ENCODE measurements around the gene ETV6. TPM values are rescaled to one million over a fixed set of nuclear protein-coding genes. Genes with fewer than 3 reads are reported as not detected.

The ETV6 gene
- total RNA-seq, 1 experiment from 2014 or later = 17.2 TPM

- TF ChIP-seq SIN3A (IDR thresholded peaks at IDR 0.05; ENCODE audit: borderline replicate concordance, insufficient read depth, low read depth, low read length) (no peak), TCF7L2 (IDR thresholded peaks at IDR 0.05; ENCODE audit: low read depth, low read length) (no peak), POLR2AphosphoS5 (IDR thresholded peaks at IDR 0.05; ENCODE audit: low read depth, low read length) (no peak), CTCF (IDR thresholded peaks at IDR 0.05) (no peak), REST (IDR thresholded peaks at IDR 0.05; ENCODE audit: insufficient read depth in 1 of 2, low read depth in 2 of 2, low read length in 1 of 2) (no peak)
- Histone ChIP-seq H3K4me1 (ENCODE audit: control insufficient read depth, insufficient read depth, low read length) (peaks cover 7% of the 10 kb centered on the region; the same call in 1 of the 2 replicates), H3K36me3 (ENCODE audit: control insufficient read depth, insufficient read depth, low read length) (no peaks in the 10 kb centered on the region), H3K27me3 (ENCODE audit: control insufficient read depth, insufficient read depth, low read length) (no peaks in the 10 kb centered on the region), H3K27ac (ENCODE audit: low read length) (no peak overlapping the region), H3K9me3 (ENCODE audit: control insufficient read depth, insufficient read depth, low read depth, low read length) (no peaks in the 10 kb centered on the region), H3K4me3 (ENCODE audit: low read depth in 2 of 2, low read length in 2 of 2) (no peak overlapping the region)
- in situ Hi-C loops (cut with HindIII; ENCODE audit: low pct_unique_long_range_greater_than_20kb, low sequenced_read_pairs) (no loop called here), intact Hi-C loops (cut with micrococcal nuclease; ENCODE audit: unreplicated experiment) (no loop called here)
- no TSS peak for BruUV-seq (replicated peaks)
- ChIA-PET POLR2A (no interaction called here), CTCF (no interaction called here)
- ATAC-seq = no peak
- no peak for DNase-seq (ENCODE audit: low read depth, low spot score)
These were observed 23.1 kb downstream of the ETV6 start for GRCh38 chr12:11672256-11673191.

GRCh38 chr12:11673666-11674461, 24.4 kb downstream of the ETV6 start:
- Histone ChIP-seq H3K4me3 (ENCODE audit: low read depth in 2 of 2, low read length in 2 of 2) (no peak overlapping the region), H3K9me3 (ENCODE audit: control insufficient read depth, insufficient read depth, low read depth, low read length) (no peaks in the 10 kb centered on the region), H3K4me1 (ENCODE audit: control insufficient read depth, insufficient read depth, low read length) (peaks cover 2% of the 10 kb centered on the region; the same call in 1 of the 2 replicates), H3K27ac (ENCODE audit: low read length) (no peak overlapping the region), H3K27me3 (ENCODE audit: control insufficient read depth, insufficient read depth, low read length) (no peaks in the 10 kb centered on the region), H3K36me3 (ENCODE audit: control insufficient read depth, insufficient read depth, low read length) (no peaks in the 10 kb centered on the region)
- DNase-seq (ENCODE audit: low read depth, low spot score) (no peak), ATAC-seq (no peak)
- intact Hi-C loops (cut with micrococcal nuclease; ENCODE audit: unreplicated experiment) (no loop called here), in situ Hi-C loops (cut with HindIII; ENCODE audit: low pct_unique_long_range_greater_than_20kb, low sequenced_read_pairs) (no loop called here)
- no TSS peak for BruUV-seq (replicated peaks)
- POLR2A ChIA-PET = no interaction called here
- no peak for TF ChIP-seq TCF7L2 (IDR thresholded peaks at IDR 0.05; ENCODE audit: low read depth, low read length)
- no peak for TF ChIP-seq CTCF (IDR thresholded peaks at IDR 0.05)
- no peak for TF ChIP-seq SIN3A (IDR thresholded peaks at IDR 0.05; ENCODE audit: borderline replicate concordance, insufficient read depth, low read depth, low read length)
- TF ChIP-seq POLR2AphosphoS5 (IDR thresholded peaks at IDR 0.05; ENCODE audit: low read depth, low read length) = no peak
- no peak for TF ChIP-seq REST (IDR thresholded peaks at IDR 0.05; ENCODE audit: insufficient read depth in 1 of 2, low read depth in 2 of 2, low read length in 1 of 2)
- CTCF ChIA-PET = no interaction called here

All from Panc1 (cell line).